ENCODE measurements around the gene ELAC2. TPM values are rescaled to one million over a fixed set of nuclear protein-coding genes. Genes with fewer than 3 reads are reported as not detected.

ELAC2 gene
- total and polyA plus RNA-seq, 2 donors (not counting 1 experiment from before 2014, with no cell fraction given) = 58.1 to 79.4 TPM

GRCh38 chr17:12983991-12984884 lies 33.6 kb downstream of the ELAC2 start:
- Histone ChIP-seq H3K9ac (ENCODE audit: low read length) (no peak overlapping the region), H3K4me2 (replicated peaks; ENCODE audit: low read depth, low read length, poor library complexity, severe bottlenecking) (no peak overlapping the region), H2AFZ (ENCODE audit: insufficient read depth, low read depth, low read length, poor library complexity, severe bottlenecking) (no peak overlapping the region), H3K9me3 (ENCODE audit: control extremely low read depth in 1 of 3, control insufficient read depth in 2 of 3, insufficient read depth in 1 of 3, low read length in 2 of 3) (no peaks in the 10 kb centered on the region), H3K4me3 (ENCODE audit: control extremely low read depth in 1 of 5, extremely low read depth in 1 of 5, insufficient read depth in 1 of 5, low read depth in 2 of 5, low read length in 4 of 5) (no peak overlapping the region), H3K27me3 (replicated peaks in 1 of 4; ENCODE audit: control extremely low read depth in 1 of 4, control insufficient read depth in 3 of 4, insufficient read depth in 4 of 4, low read length in 3 of 4) (no peaks in the 10 kb centered on the region), H3K27ac (ENCODE audit: low read length in 2 of 2) (no peak overlapping the region), H3K36me3 (replicated peaks in 1 of 2; ENCODE audit: control extremely low read depth in 1 of 2, control insufficient read depth in 1 of 2, extremely low read depth in 1 of 2, insufficient read depth in 2 of 2, low read length in 1 of 2) (no peaks in the 10 kb centered on the region), H3K79me2 (ENCODE audit: control insufficient read depth, insufficient read depth, low read length) (no peaks in the 10 kb centered on the region), H3K4me1 (ENCODE audit: control insufficient read depth in 2 of 2, insufficient read depth in 2 of 2, low read length in 2 of 2) (peaks cover 0 to 10% of the 10 kb centered on the region in 2 donors), H4K20me1 (ENCODE audit: control insufficient read depth, insufficient read depth, low read length, poor library complexity, severe bottlenecking) (no peaks in the 10 kb centered on the region)
- intact Hi-C loops (cut with micrococcal nuclease) = no loop called here
- ChIA-PET CTCF (interaction anchor here (1.3 kb wide), 1 partner anchor 46 kb away, joined by 3 read pairs; no protein-coding TSS in a partner anchor), POLR2A (no interaction called here)
- H3K4me3 Mint-ChIP-seq = no peak overlapping the region
- H3K4me1 Mint-ChIP-seq = peaks cover 19% of the 10 kb centered on the region
- DNase-seq (no peak), ATAC-seq (ENCODE audit: low read depth) (no peak)
- no peaks in the 10 kb centered on the region for H3K27me3 Mint-ChIP-seq
- no peak overlapping the region for H3K27ac Mint-ChIP-seq
- TF ChIP-seq EZH2 (IDR thresholded peaks at IDR 0.05; ENCODE audit: borderline replicate concordance, insufficient read depth, low read depth, low read length, poor library complexity, severe bottlenecking) = no peak
- TF ChIP-seq CTCF (IDR thresholded peaks at IDR 0.05) = no peak
- WGBS (ENCODE audit: insufficient coverage) = 89% methylated on average over 20 of the region's 21 CpGs
- no peaks in the 10 kb centered on the region for H3K9me3 Mint-ChIP-seq (ENCODE audit: insufficient read depth)

GRCh38 chr17:12982224-12982623 lies 35.6 kb downstream of the ELAC2 start:
- ChIA-PET CTCF (interaction anchor here (0.7 kb wide), 1 partner anchor 616 kb away, joined by 3 read pairs; no protein-coding TSS in a partner anchor), POLR2A (no interaction called here)
- Histone ChIP-seq H3K79me2 (ENCODE audit: control insufficient read depth, insufficient read depth, low read length) (no peaks in the 10 kb centered on the region), H3K36me3 (replicated peaks in 1 of 2; ENCODE audit: control extremely low read depth in 1 of 2, control insufficient read depth in 1 of 2, extremely low read depth in 1 of 2, insufficient read depth in 2 of 2, low read length in 1 of 2) (no peaks in the 10 kb centered on the region), H2AFZ (ENCODE audit: insufficient read depth, low read depth, low read length, poor library complexity, severe bottlenecking) (no peak overlapping the region), H3K4me2 (replicated peaks; ENCODE audit: low read depth, low read length, poor library complexity, severe bottlenecking) (no peak overlapping the region), H3K9me3 (ENCODE audit: control extremely low read depth in 1 of 3, control insufficient read depth in 2 of 3, insufficient read depth in 1 of 3, low read length in 2 of 3) (no peaks in the 10 kb centered on the region), H4K20me1 (ENCODE audit: control insufficient read depth, insufficient read depth, low read length, poor library complexity, severe bottlenecking) (no peaks in the 10 kb centered on the region), H3K27me3 (replicated peaks in 1 of 4; ENCODE audit: control extremely low read depth in 1 of 4, control insufficient read depth in 3 of 4, insufficient read depth in 4 of 4, low read length in 3 of 4) (no peaks in the 10 kb centered on the region), H3K9ac (ENCODE audit: low read length) (no peak overlapping the region), H3K27ac (ENCODE audit: low read length in 2 of 2) (no peak overlapping the region), H3K4me1 (ENCODE audit: control insufficient read depth in 2 of 2, insufficient read depth in 2 of 2, low read length in 2 of 2) (no peaks in the 10 kb centered on the region), H3K4me3 (ENCODE audit: control extremely low read depth in 1 of 5, extremely low read depth in 1 of 5, insufficient read depth in 1 of 5, low read depth in 2 of 5, low read length in 4 of 5) (no peak overlapping the region)
- TF ChIP-seq CTCF (IDR thresholded peaks at IDR 0.05) = no peak
- no peak for TF ChIP-seq EZH2 (IDR thresholded peaks at IDR 0.05; ENCODE audit: borderline replicate concordance, insufficient read depth, low read depth, low read length, poor library complexity, severe bottlenecking)
- no peak for ATAC-seq (ENCODE audit: low read depth)
- 77% methylated on average over 6 of the region's 6 CpGs for WGBS (ENCODE audit: insufficient coverage)
- no peaks in the 10 kb centered on the region for H3K27me3 Mint-ChIP-seq
- DNase-seq = peak; percentile 19
- H3K9me3 Mint-ChIP-seq (ENCODE audit: insufficient read depth) = no peaks in the 10 kb centered on the region
- intact Hi-C loops (cut with micrococcal nuclease) = no loop called here
- peaks cover 6% of the 10 kb centered on the region for H3K4me1 Mint-ChIP-seq
- no peak overlapping the region for H3K27ac Mint-ChIP-seq
- no peak overlapping the region for H3K4me3 Mint-ChIP-seq

All from B cell (primary cell).